IMR-90 (cell line): ENCODE data around the gene CIRBP. TPM values are rescaled to one million over a fixed set of nuclear protein-coding genes. Genes with fewer than 3 reads are reported as not detected.

Experiments used
- ATAC-seq: fragments of 200-7000 bp; cut with Tn5 transposase; 2 replicates; pipeline ENCODE4 v1.9.1; 2020; ENCODE audit warnings: low read depth, mild to moderate bottlenecking, moderate library complexity
- BruUV-seq: library from RNA; stranded (reverse); fragments of 400-500 nt; replicated peaks from 2 replicates; lab custom pipeline; 2021; lab: Mats Ljungman, UMichigan
- CTCF ChIA-PET: fragments of 300-600 bp; formaldehyde crosslinking; extraction: SDS; loops from one replicate; lab custom pipeline; 2021; ENCODE audit warnings: antibody characterized with exemption; lab: Yijun Ruan, JAX
- POLR2A ChIA-PET: fragments of 300-600 bp; sonication (Branson Sonifier 250); formaldehyde crosslinking; loops from one replicate; lab custom pipeline; 2022; ENCODE audit warnings: antibody characterized with exemption; ENCODE audit not compliant: unreplicated experiment; lab: Charles Lee
- DNase-seq: peaks from one replicate; pipeline ENCODE4 v3.0.0; 2013
- H2AFZ ChIP-seq: replicated peaks from 2 replicates; pipeline ENCODE3; 2013; ENCODE audit warnings: low read length, mild to moderate bottlenecking; ENCODE audit not compliant: poor library complexity
- H2AK5ac ChIP-seq: 2 replicates; pipeline ENCODE4 v1.6.1; 2013; ENCODE audit warnings: low read depth, low read length, inconsistent platforms
- H2AK9ac ChIP-seq: replicated peaks from 2 replicates; pipeline ENCODE3; 2013; ENCODE audit warnings: mild to moderate bottlenecking, low read depth, low read length, moderate library complexity; ENCODE audit not compliant: poor library complexity
- H2BK120ac ChIP-seq: 2 replicates; pipeline ENCODE4 v1.6.1; 2013; ENCODE audit warnings: low read depth, low read length, inconsistent platforms
- H2BK15ac ChIP-seq: 3 replicates; pipeline ENCODE4 v1.6.1; 2013; ENCODE audit warnings: low read depth, low read length, inconsistent platforms
- H2BK20ac ChIP-seq: 2 replicates; pipeline ENCODE4 v1.6.1; 2013; ENCODE audit warnings: low read depth, mild to moderate bottlenecking, inconsistent platforms, low read length, moderate library complexity
- H2BK5ac ChIP-seq: 2 replicates; pipeline ENCODE4 v1.6.1; 2013; ENCODE audit warnings: mild to moderate bottlenecking, low read depth, low read length, inconsistent platforms; ENCODE audit not compliant: poor library complexity, severe bottlenecking
- H3K14ac ChIP-seq: replicated peaks from 2 replicates; pipeline ENCODE4 v1.6.1; 2013; ENCODE audit warnings: low read depth, low read length, inconsistent platforms
- H3K18ac ChIP-seq: 2 replicates; pipeline ENCODE4 v1.6.1; 2013; ENCODE audit warnings: low read depth, low read length, control low read depth
- H3K23ac ChIP-seq: 2 replicates; pipeline ENCODE4 v1.6.1; 2013; ENCODE audit warnings: low read depth, low read length, inconsistent platforms
- H3K27ac ChIP-seq: 2 replicates; pipeline ENCODE4 v1.5.1; 2013; ENCODE audit warnings: mild to moderate bottlenecking, control low read depth, low read length; ENCODE audit not compliant: insufficient read depth
- H3K27me3 ChIP-seq: 2 replicates; pipeline ENCODE4 v1.6.1; 2013; ENCODE audit warnings: low read length; ENCODE audit not compliant: control insufficient read depth, insufficient read depth
- H3K36me3 ChIP-seq: 2 replicates; pipeline ENCODE4 v1.6.1; 2013; ENCODE audit warnings: low read length, mixed read lengths; ENCODE audit not compliant: control insufficient read depth, insufficient read depth
- H3K4ac ChIP-seq: 2 replicates; pipeline ENCODE4 v1.6.1; 2013; ENCODE audit warnings: low read depth, low read length, inconsistent platforms
- H3K4me1 ChIP-seq: 2 replicates; pipeline ENCODE4 v1.6.1; 2013; ENCODE audit warnings: low read length, mixed read lengths; ENCODE audit not compliant: control insufficient read depth, insufficient read depth
- H3K4me2 ChIP-seq: 2 replicates; pipeline ENCODE4 v1.6.1; 2013; ENCODE audit warnings: low read depth, mild to moderate bottlenecking, control low read depth, low read length, moderate library complexity
- H3K4me3 ChIP-seq: 2 replicates; pipeline ENCODE4 v1.5.1; 2013; ENCODE audit warnings: low read depth, mild to moderate bottlenecking, control low read depth, low read length, moderate library complexity; ENCODE audit not compliant: insufficient read depth
- H3K56ac ChIP-seq: 2 replicates; pipeline ENCODE4 v1.6.1; 2013; ENCODE audit warnings: low read length, inconsistent platforms; ENCODE audit not compliant: insufficient read depth; ENCODE audit errors: extremely low read depth
- H3K79me1 ChIP-seq, 2 experiments: 2 replicates each; pipeline ENCODE4 v1.6.1; 2013; ENCODE audit warnings: low read length in 2 of 2, inconsistent platforms in 1 of 2, low read depth in 1 of 2
- H3K9ac ChIP-seq: 2 replicates; pipeline ENCODE4 v1.6.1; 2013; ENCODE audit warnings: low read depth, low read length, control low read depth
- H3K9me1 ChIP-seq: 2 replicates; pipeline ENCODE4 v1.6.1; 2013; ENCODE audit warnings: low read length, inconsistent platforms; ENCODE audit not compliant: insufficient read depth
- H3K9me3 ChIP-seq: 2 replicates; pipeline ENCODE4 v1.6.1; 2013; ENCODE audit warnings: low read length; ENCODE audit not compliant: control insufficient read depth, insufficient read depth
- H4K20me1 ChIP-seq: 2 replicates; pipeline ENCODE4 v1.6.1; 2013; ENCODE audit warnings: low read length, inconsistent platforms; ENCODE audit not compliant: insufficient read depth
- H4K5ac ChIP-seq: 2 replicates; pipeline ENCODE4 v1.6.1; 2013; ENCODE audit warnings: mild to moderate bottlenecking, low read depth, low read length, control low read depth
- H4K8ac ChIP-seq, 2 experiments: 2 replicates each; pipeline ENCODE4 v1.6.1; 2013; ENCODE audit warnings: low read depth in 2 of 2, low read length in 2 of 2, control low read depth in 1 of 2, inconsistent platforms in 1 of 2
- H4K91ac ChIP-seq: 2 replicates; pipeline ENCODE4 v1.6.1; 2013; ENCODE audit warnings: low read depth, low read length, inconsistent platforms; ENCODE audit not compliant: insufficient read depth
- BHLHE40 ChIP-seq: fragments of 150-350 bp; IDR thresholded peaks from 2 replicates; pipeline ENCODE4 v1.6.1; 2016; ENCODE audit warnings: mild to moderate bottlenecking, low read depth, low read length
- CEBPB ChIP-seq: IDR thresholded peaks from 2 replicates; pipeline ENCODE4 v1.6.1; 2012; ENCODE audit warnings: low read depth, low read length, improper control_type of control experiment
- CHD1 ChIP-seq: IDR thresholded peaks from 2 replicates; pipeline ENCODE4 v1.6.1; 2012; ENCODE audit warnings: low read depth, low read length, improper control_type of control experiment
- CTCF ChIP-seq: conservative IDR thresholded peaks from 2 replicates; pipeline ENCODE4 v1.5.1; 2012; ENCODE audit warnings: mild to moderate bottlenecking, low read depth, low read length, improper control_type of control experiment
- ELK1 ChIP-seq: fragments of 150-350 bp; IDR thresholded peaks from 2 replicates; pipeline ENCODE4 v1.6.1; 2016; ENCODE audit warnings: low read depth, mild to moderate bottlenecking, low read length, moderate library complexity, borderline replicate concordance
- FOS ChIP-seq: fragments of 150-350 bp; IDR thresholded peaks from 2 replicates; pipeline ENCODE4 v1.6.1; 2016; ENCODE audit warnings: low read depth, low read length
- MAZ ChIP-seq: IDR thresholded peaks from 2 replicates; pipeline ENCODE4 v1.6.1; 2012; ENCODE audit warnings: low read depth, mild to moderate bottlenecking, low read length, improper control_type of control experiment, moderate library complexity, borderline replicate concordance
- MXI1 ChIP-seq: IDR thresholded peaks from 2 replicates; pipeline ENCODE4 v1.6.1; 2012; ENCODE audit warnings: low read depth, mild to moderate bottlenecking, low read length, moderate library complexity, borderline replicate concordance
- NFE2L2 ChIP-seq: fragments of 150-350 bp; IDR thresholded peaks from 2 replicates; pipeline ENCODE4 v1.6.1; 2016; ENCODE audit warnings: low read depth, mild to moderate bottlenecking, low read length
- POLR2A ChIP-seq: IDR thresholded peaks from 2 replicates; pipeline ENCODE4 v1.6.1; 2012; ENCODE audit warnings: mild to moderate bottlenecking, low read depth, low read length
- RAD21 ChIP-seq: IDR thresholded peaks from 2 replicates; pipeline ENCODE4 v1.6.1; 2012; ENCODE audit warnings: low read length, improper control_type of control experiment
- SMC3 ChIP-seq: fragments of 150-350 bp; IDR thresholded peaks from 2 replicates; pipeline ENCODE4 v1.6.1; 2016; ENCODE audit warnings: low read depth, mild to moderate bottlenecking, antibody characterized with exemption, low read length, moderate library complexity
- USF2 ChIP-seq: fragments of 150-350 bp; IDR thresholded peaks from 2 replicates; pipeline ENCODE4 v1.6.1; 2017; ENCODE audit warnings: mild to moderate bottlenecking, antibody characterized with exemption, low read length, low read depth
- WGBS, 2 experiments: methylation state at CpG; one replicate each; pipeline versions ENCODE4 v1.1.5 to v1.1.7; 2013; ENCODE audit warnings: missing lambda C conversion rate in 2 of 2; ENCODE audit not compliant: insufficient read length in 1 of 2; ENCODE audit errors: extremely low coverage in 2 of 2; 5-methylcytosine and 5-hydroxymethylcytosine counted together
- dilution Hi-C: fragments of 300-500 bp; cut with HindIII; formaldehyde crosslinking; loops from one replicate; pipeline ENCODE4 v1.14.3; 2018; ENCODE audit warnings: low sequenced_read_pairs; ENCODE audit not compliant: unreplicated experiment
- in situ Hi-C: fragments of 300-500 bp; cut with MboI; formaldehyde crosslinking; loops from 3 replicates; pipeline ENCODE4 v1.14.3; 2019; ENCODE audit warnings: low sequenced_read_pairs, inconsistent platforms, mixed read lengths
- intact Hi-C: fragments of 100-400 bp; cut with micrococcal nuclease; formaldehyde crosslinking; loops from 2 replicates; pipeline ENCODE4 v1.10.0; 2022
- polyA plus RNA-seq, 3 experiments: library from polyadenylated mRNA; depleted of rRNA; stranded (reverse); fragments of >200 nt; gene quantifications; 2 replicates each; pipeline ENCODE4 v1.2.3, GENCODE V29; 2012; ENCODE audit warnings: low replicate concordance in 1 of 3
- total RNA-seq: library from RNA; depleted of rRNA; stranded (reverse); fragments of >200 nt; gene quantifications from 2 replicates; pipeline ENCODE4 v1.2.3, GENCODE V29; 2012

Gene CIRBP
- total and polyA plus RNA-seq, 2 of the 4 experiments (the other 2 are of a cell fraction) = 299 to 542 TPM

DNA sequence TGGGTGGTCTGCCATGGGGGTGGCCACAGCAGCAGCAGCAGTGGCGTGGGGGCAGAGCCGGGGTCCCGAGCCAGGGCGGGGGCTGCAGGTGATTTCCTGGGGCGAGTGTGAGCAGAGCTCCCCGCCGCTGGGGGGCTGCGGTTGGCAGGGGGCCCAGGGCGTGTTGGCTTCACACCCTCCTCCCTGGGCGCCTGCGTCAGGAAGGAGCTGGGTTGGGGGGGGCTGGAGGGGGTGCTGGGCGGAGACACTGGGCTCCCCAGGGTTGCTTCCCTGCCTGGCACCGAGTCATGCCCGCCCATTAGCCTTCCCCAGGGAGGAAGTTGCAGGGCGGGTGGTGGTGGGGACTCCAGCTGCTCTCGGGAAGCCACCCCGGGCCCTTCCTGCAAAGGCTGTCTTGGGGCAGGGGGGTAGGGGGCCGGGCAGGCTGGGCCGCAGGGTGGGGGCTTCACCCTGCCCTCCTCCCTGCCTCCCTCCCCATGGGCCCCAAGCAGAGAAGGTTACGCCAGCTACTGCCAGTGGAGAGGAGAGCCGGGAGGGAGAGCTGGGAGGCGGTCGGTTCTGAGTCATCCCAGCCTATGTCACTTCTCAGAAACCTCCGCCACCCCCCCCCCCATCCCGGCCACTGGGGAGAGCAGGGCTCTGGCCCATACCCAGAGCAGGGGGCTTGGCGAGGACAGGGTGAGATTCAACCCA is 16.2 kb upstream of the CIRBP start:
- peak overlapping the region; percentile 65 for H2AFZ ChIP-seq
- H4K5ac ChIP-seq = peak overlapping the region; percentile 59; the same call in 1 of the 2 replicates
- H3K14ac ChIP-seq = peak overlapping the region; percentile 82
- H2BK5ac ChIP-seq = peak overlapping the region; percentile 99
- POLR2A ChIA-PET = interaction anchor here (0.6 to 1.6 kb wide), 6 partner anchors 9 to 87 kb away, joined by 3 to 28 read pairs (median 4); partner anchors contain the start of gene CIRBP
- in situ Hi-C loops = no loop called here
- peak overlapping the region; percentile 98 for H3K4ac ChIP-seq
- ATAC-seq = peak; percentile 33
- peak overlapping the region; percentile 94 for H3K4me3 ChIP-seq
- no peak overlapping the region for H2BK15ac ChIP-seq
- peaks cover 64% of the 10 kb centered on the region for H3K36me3 ChIP-seq
- intact Hi-C loops = loop anchor here (1.0 kb wide), 1 partner anchor 13 kb away; no protein-coding TSS in a partner anchor
- peak overlapping the region; percentile 86 for H3K56ac ChIP-seq
- peak overlapping the region; percentile 97 for H3K9ac ChIP-seq
- peak overlapping the region; percentile 91 for H3K18ac ChIP-seq
- no peaks in the 10 kb centered on the region for H3K9me1 ChIP-seq
- peaks cover 87% of the 10 kb centered on the region for H4K20me1 ChIP-seq
- H2AK5ac ChIP-seq = peak overlapping the region; percentile 89
- dilution Hi-C loops = no loop called here
- no TSS peak for BruUV-seq
- H2BK20ac ChIP-seq = peak overlapping the region; percentile 64; the same call in 1 of the 2 replicates
- peak overlapping the region; percentile 99 for H3K27ac ChIP-seq
- WGBS, 2 experiments = no CpG with 5 or more reads among the region's 26 CpGs
- H3K9me3 ChIP-seq = no peaks in the 10 kb centered on the region
- H2BK120ac ChIP-seq = peak overlapping the region; percentile 94
- CTCF ChIA-PET = interaction anchor here (0.9 to 1.6 kb wide), 3 partner anchors 9 to 131 kb away, joined by 3 to 11 read pairs (median 7); no protein-coding TSS in a partner anchor
- peak overlapping the region; percentile 80 to 92 for H4K8ac ChIP-seq
- peaks cover 35% of the 10 kb centered on the region for H3K4me1 ChIP-seq
- H3K23ac ChIP-seq = peak overlapping the region; percentile 97; the same call in 1 of the 2 replicates
- H3K4me2 ChIP-seq = peak overlapping the region; percentile 82
- no peaks in the 10 kb centered on the region for H3K27me3 ChIP-seq
- H3K79me1 ChIP-seq = peaks cover 0 to 35% of the 10 kb centered on the region in 2 experiments; a peak in 2 of 4 replicates
- H4K91ac ChIP-seq = peak overlapping the region; percentile 97
- DNase-seq = peak; percentile 97
- H2AK9ac ChIP-seq = peak overlapping the region; percentile 99
- TF ChIP-seq FOS (peak; percentile 69; the same call in 1 of the 2 replicates), CTCF (peak; percentile 24; the same call in 1 of the 2 replicates), SMC3 (no peak), ELK1 (no peak), POLR2A (peak; percentile 10; the same call in 1 of the 2 replicates), MAZ (peak; percentile 82), MXI1 (no peak), CEBPB (peak; percentile 47; the same call in 1 of the 2 replicates), NFE2L2 (peak; percentile 14; the same call in 1 of the 2 replicates), RAD21 (no peak), USF2 (no peak), BHLHE40 (no peak), CHD1 (no peak)
